ENCODE measurements around the gene HTR6. TPM values are rescaled to one million over a fixed set of nuclear protein-coding genes. Genes with fewer than 3 reads are reported as not detected.
"Not testable (repeated sequence)": the region's sequence is repeated elsewhere in the genome, so short reads cannot be mapped to it uniquely, and the experiment has no call there.

Gene HTR6
- under 1 TPM; 0.11 to 0.68 TPM for total RNA-seq

- ATAC-seq = peak; percentile 27 to 67
- H3K36me3 Mint-ChIP-seq = peaks cover 0 to 15% of the 10 kb centered on the region in 2 donors
Measured at GRCh38 chr1:19664453-19665185, at the start of gene HTR6. Gene HTR6 (plus strand): TSS chr1:19664875. CDS start chr1:19665754, 879 bp downstream.

GRCh38 chr1:19615438-19615837, 49.2 kb upstream of the HTR6 start:
- DNase-seq (ENCODE audit: low spot score in 2 of 2) = no peak
- no peaks in the 10 kb centered on the region for H3K9me3 Mint-ChIP-seq
- no peak for ATAC-seq
- peaks cover 4 to 6% of the 10 kb centered on the region in 2 donors for H3K36me3 Mint-ChIP-seq
- H3K27ac Mint-ChIP-seq = peak overlapping the region in 1 of 2 donors; percentile 19

More at GRCh38 chr1:19664453-19665185, at the start of gene HTR6:
- Mint-ChIP-seq H3K9me3 (no peaks in the 10 kb centered on the region), H3K27ac (no peak within 1 kb of the TSS)
- DNase-seq (ENCODE audit: low spot score in 2 of 2) = peak in 1 of 2 donors; percentile 57

GRCh38 chr1:19616489-19616888, 48.2 kb upstream of the HTR6 start:
- ATAC-seq = peak in 1 of 2 donors; percentile 61
- Mint-ChIP-seq H3K27ac (no peak overlapping the region), H3K9me3 (no peaks in the 10 kb centered on the region), H3K36me3 (peaks cover 5 to 6% of the 10 kb centered on the region in 2 donors)
- no peak for DNase-seq (ENCODE audit: low spot score in 2 of 2)

- ATAC-seq (no peak), DNase-seq (ENCODE audit: low spot score in 2 of 2) (no peak)
- no peaks in the 10 kb centered on the region for H3K9me3 Mint-ChIP-seq
- peaks cover 6 to 8% of the 10 kb centered on the region in 2 donors for H3K36me3 Mint-ChIP-seq
- no peak overlapping the region for H3K27ac Mint-ChIP-seq
Measured at GRCh38 chr1:19617376-19617775, 47.3 kb upstream of the HTR6 start.

- H3K36me3 Mint-ChIP-seq = peaks cover 6 to 9% of the 10 kb centered on the region in 2 donors
- ATAC-seq = no peak
- no peaks in the 10 kb centered on the region for H3K9me3 Mint-ChIP-seq
Measured at GRCh38 chr1:19618428-19618827, 46.2 kb upstream of the HTR6 start.

GRCh38 chr1:19619697-19620384, 44.8 kb upstream of the HTR6 start:
- no peak for ATAC-seq
- H3K27ac Mint-ChIP-seq = no peak overlapping the region
- no peak for DNase-seq (ENCODE audit: low spot score in 2 of 2)
- no peaks in the 10 kb centered on the region for H3K9me3 Mint-ChIP-seq
- H3K36me3 Mint-ChIP-seq = peaks cover 5 to 14% of the 10 kb centered on the region in 2 donors

More at GRCh38 chr1:19618428-19618827, 46.2 kb upstream of the HTR6 start:
- DNase-seq (ENCODE audit: low spot score in 2 of 2) = no peak
- no peak overlapping the region for H3K27ac Mint-ChIP-seq

GRCh38 chr1:19620786-19621185, 43.9 kb upstream of the HTR6 start:
- H3K9me3 Mint-ChIP-seq = no peaks in the 10 kb centered on the region
- ATAC-seq (no peak), DNase-seq (ENCODE audit: low spot score in 2 of 2) (no peak)
- H3K27ac Mint-ChIP-seq = peak overlapping the region in 1 of 2 donors; percentile 64
- peaks cover 0 to 10% of the 10 kb centered on the region in 2 donors for H3K36me3 Mint-ChIP-seq

GRCh38 chr1:19621274-19621950, 43.3 kb upstream of the HTR6 start:
- Mint-ChIP-seq H3K27ac (peak overlapping the region in 1 of 2 donors; percentile 64), H3K36me3 (peaks cover 0 to 10% of the 10 kb centered on the region in 2 donors), H3K9me3 (no peaks in the 10 kb centered on the region)
- DNase-seq (ENCODE audit: low spot score in 2 of 2) (no peak), ATAC-seq (no peak)

GRCh38 chr1:19622204-19622603, 42.5 kb upstream of the HTR6 start:
- no peak for DNase-seq (ENCODE audit: low spot score in 2 of 2)
- Mint-ChIP-seq H3K9me3 (no peaks in the 10 kb centered on the region), H3K27ac (peak overlapping the region in 1 of 2 donors; percentile 64), H3K36me3 (peaks cover 0 to 10% of the 10 kb centered on the region in 2 donors)
- no peak for ATAC-seq

- no peak overlapping the region for H3K27ac Mint-ChIP-seq
- ATAC-seq = no peak
- H3K9me3 Mint-ChIP-seq = no peaks in the 10 kb centered on the region
- DNase-seq (ENCODE audit: low spot score in 2 of 2) = no peak
- H3K36me3 Mint-ChIP-seq = peaks cover under 1 to 10% of the 10 kb centered on the region in 2 donors
Measured at GRCh38 chr1:19623523-19623922, 41.2 kb upstream of the HTR6 start.

- Mint-ChIP-seq H3K9me3 (no peaks in the 10 kb centered on the region), H3K27ac (peak overlapping the region in 1 of 2 donors; percentile 42), H3K36me3 (peaks cover 4 to 10% of the 10 kb centered on the region in 2 donors)
- ATAC-seq (no peak), DNase-seq (ENCODE audit: low spot score in 2 of 2) (no peak)
Measured at GRCh38 chr1:19625291-19625937, 39.3 kb upstream of the HTR6 start.

GRCh38 chr1:19628879-19629278, 35.8 kb upstream of the HTR6 start:
- H3K36me3 Mint-ChIP-seq = peaks cover under 1 to 4% of the 10 kb centered on the region in 2 donors

GRCh38 chr1:19629357-19629756, 35.3 kb upstream of the HTR6 start:
- no peak for ATAC-seq
- Mint-ChIP-seq H3K9me3 (no peaks in the 10 kb centered on the region), H3K27ac (peak overlapping the region in 1 of 2 donors; percentile 13), H3K36me3 (peaks cover 0 to 4% of the 10 kb centered on the region in 2 donors)
- no peak for DNase-seq (ENCODE audit: low spot score in 2 of 2)

More at GRCh38 chr1:19628879-19629278, 35.8 kb upstream of the HTR6 start:
- DNase-seq (ENCODE audit: low spot score in 2 of 2) (no peak), ATAC-seq (no peak)
- no peaks in the 10 kb centered on the region for H3K9me3 Mint-ChIP-seq
- H3K27ac Mint-ChIP-seq = peak overlapping the region in 1 of 2 donors; percentile 13

GRCh38 chr1:19630192-19630591, 34.5 kb upstream of the HTR6 start:
- ATAC-seq; H3K9me3 Mint-ChIP-seq; DNase-seq (ENCODE audit: low spot score in 2 of 2); H3K36me3 Mint-ChIP-seq: not testable (repeated sequence)
- H3K27ac Mint-ChIP-seq = peak overlapping the region; percentile 13 to 33

- Mint-ChIP-seq H3K27ac (no peak overlapping the region), H3K9me3 (no peaks in the 10 kb centered on the region), H3K36me3 (peaks cover 0 to 4% of the 10 kb centered on the region in 2 donors)
- ATAC-seq (no peak), DNase-seq (ENCODE audit: low spot score in 2 of 2) (no peak)
Measured at GRCh38 chr1:19630720-19631395, 33.8 kb upstream of the HTR6 start.

GRCh38 chr1:19632211-19632610, 32.5 kb upstream of the HTR6 start:
- H3K27ac Mint-ChIP-seq = no peak overlapping the region
- DNase-seq (ENCODE audit: low spot score in 2 of 2) (no peak), ATAC-seq (no peak)
- H3K36me3 Mint-ChIP-seq = peaks cover 0 to 4% of the 10 kb centered on the region in 2 donors
- no peaks in the 10 kb centered on the region for H3K9me3 Mint-ChIP-seq
